Measurements from ENCODE around the gene HDC. TPM values are rescaled to one million over a fixed set of nuclear protein-coding genes. Genes with fewer than 3 reads are reported as not detected.

The HDC gene
- total and polyA plus RNA-seq, 4 donors, result 0.16 to 3.5 (median 1.2) TPM

DNA sequence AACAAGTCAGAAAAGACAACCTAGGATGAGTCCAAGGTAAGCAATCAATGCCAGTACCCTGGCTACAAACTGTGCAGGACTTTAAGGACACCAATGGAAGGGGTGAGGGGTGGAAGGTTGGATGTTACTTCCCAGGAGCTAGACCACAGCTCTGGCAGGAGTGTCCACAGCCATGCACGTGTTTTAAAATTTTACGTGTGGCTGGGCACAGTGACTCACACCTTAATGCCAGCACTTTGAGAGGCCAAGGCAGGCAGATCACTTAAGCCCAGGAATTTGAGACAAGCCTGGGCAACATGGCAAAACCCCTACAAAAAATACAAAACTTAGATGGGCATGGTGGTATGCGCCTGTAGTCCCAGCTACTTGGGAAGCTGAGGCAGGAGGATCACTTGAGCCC is 14.7 kb upstream of the HDC start:
- H3K27ac ChIP-seq (ENCODE audit: low read depth, low read length), result no peak overlapping the region

DNA sequence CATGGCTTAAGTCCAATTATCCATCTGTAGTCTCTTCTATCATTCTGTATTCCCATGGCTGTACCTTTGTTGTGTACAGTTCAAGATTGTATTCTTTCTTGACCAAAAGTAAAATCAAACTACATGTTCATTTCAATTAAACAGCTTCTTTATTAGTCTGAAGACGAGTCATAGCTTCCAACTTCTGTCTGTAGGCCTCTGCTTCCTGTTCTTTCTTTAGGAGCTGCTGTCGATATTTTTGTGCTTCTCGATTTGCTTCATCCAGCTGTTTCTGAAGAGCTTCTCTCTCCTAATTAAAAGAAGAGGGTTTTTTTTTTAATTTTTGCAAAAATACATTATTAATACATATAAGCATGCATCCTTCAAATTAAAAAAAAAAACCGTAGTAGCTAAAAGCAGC is 13.0 kb upstream of the HDC start:
- H3K4me3 ChIP-seq (ENCODE audit: low read depth, low read length), result no peak overlapping the region
- H3K27ac ChIP-seq (ENCODE audit: low read depth, low read length), result no peak overlapping the region
- no peaks in the 10 kb centered on the region for H3K4me1 ChIP-seq (ENCODE audit: control insufficient read depth, insufficient read depth, low read length)
- 67% methylated on average over 1 of the region's 4 CpGs for WGBS (ENCODE audit: insufficient coverage)
- no peaks in the 10 kb centered on the region for H3K36me3 ChIP-seq (ENCODE audit: control insufficient read depth, insufficient read depth, low read length)
- no peaks in the 10 kb centered on the region for H3K27me3 ChIP-seq (ENCODE audit: control insufficient read depth, insufficient read depth, low read length)
- H3K9me3 ChIP-seq (ENCODE audit: control insufficient read depth, insufficient read depth, low read length), result no peaks in the 10 kb centered on the region
- no peak for DNase-seq (ENCODE audit: low read depth in 4 of 6, low spot score in 6 of 6)

More for the DNA sequence above, 14.7 kb upstream of the HDC start:
- Histone ChIP-seq H3K4me3 (ENCODE audit: low read depth, low read length) (no peak overlapping the region), H3K9me3 (ENCODE audit: control insufficient read depth, insufficient read depth, low read length) (no peaks in the 10 kb centered on the region), H3K4me1 (ENCODE audit: control insufficient read depth, insufficient read depth, low read length) (no peaks in the 10 kb centered on the region), H3K27me3 (ENCODE audit: control insufficient read depth, insufficient read depth, low read length) (no peaks in the 10 kb centered on the region), H3K36me3 (ENCODE audit: control insufficient read depth, insufficient read depth, low read length) (no peaks in the 10 kb centered on the region)
- 92% methylated on average over 2 of the region's 3 CpGs for WGBS (ENCODE audit: insufficient coverage)
- no peak for DNase-seq (ENCODE audit: low read depth in 4 of 6, low spot score in 6 of 6)

DNA sequence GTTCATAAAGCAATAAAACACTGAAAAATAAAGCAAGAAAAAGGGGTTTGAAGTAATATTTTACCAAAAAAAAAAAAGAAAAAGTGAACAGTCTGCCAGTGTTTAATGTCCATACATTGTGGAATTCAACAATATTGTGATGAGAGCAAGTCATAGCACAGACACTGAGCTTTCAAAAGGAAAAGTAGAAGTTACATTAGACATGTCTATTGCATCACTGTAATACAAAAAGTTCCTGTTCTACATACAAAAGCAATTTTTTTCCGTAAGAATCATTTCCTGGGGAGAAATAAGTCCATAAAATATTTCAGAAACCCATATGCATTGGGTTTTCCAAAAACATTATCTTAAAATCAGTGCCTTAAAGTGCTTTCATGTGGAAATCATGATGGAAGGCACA is 11.8 kb upstream of the HDC start:
- H3K4me1 ChIP-seq (ENCODE audit: control insufficient read depth, insufficient read depth, low read length), result no peaks in the 10 kb centered on the region
- H3K4me3 ChIP-seq (ENCODE audit: low read depth, low read length), result no peak overlapping the region
- H3K27ac ChIP-seq (ENCODE audit: low read depth, low read length), result no peak overlapping the region
- no peak for DNase-seq (ENCODE audit: low read depth in 4 of 6, low spot score in 6 of 6)
- H3K9me3 ChIP-seq (ENCODE audit: control insufficient read depth, insufficient read depth, low read length), result no peaks in the 10 kb centered on the region
- H3K27me3 ChIP-seq (ENCODE audit: control insufficient read depth, insufficient read depth, low read length), result no peaks in the 10 kb centered on the region
- no CpG with 5 or more reads among the region's 1 CpG for WGBS (ENCODE audit: insufficient coverage)
- H3K36me3 ChIP-seq (ENCODE audit: control insufficient read depth, insufficient read depth, low read length), result no peaks in the 10 kb centered on the region

DNA sequence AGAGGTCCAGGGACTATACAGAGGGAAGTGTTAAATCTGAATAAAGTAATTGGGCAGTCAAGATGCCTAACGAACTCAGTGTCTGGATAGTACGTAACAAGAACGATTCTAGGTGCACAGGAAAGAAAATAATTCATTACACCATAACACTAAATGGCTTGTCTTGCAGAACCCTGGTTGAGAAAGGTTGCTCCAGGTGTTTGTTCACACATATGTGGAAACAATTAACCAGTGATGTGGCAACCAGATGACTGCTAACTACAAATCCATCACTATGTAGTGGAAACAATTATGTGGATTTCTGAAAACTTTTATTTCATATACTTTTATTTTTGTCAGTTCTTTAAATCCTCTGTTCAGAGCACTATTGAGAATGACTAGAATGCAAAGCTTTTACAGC is 10.4 kb upstream of the HDC start:
- no peak overlapping the region for H3K4me3 ChIP-seq (ENCODE audit: low read depth, low read length)
- DNase-seq (ENCODE audit: low read depth in 4 of 6, low spot score in 6 of 6), result no peak
- H3K9me3 ChIP-seq (ENCODE audit: control insufficient read depth, insufficient read depth, low read length), result no peaks in the 10 kb centered on the region
- no peaks in the 10 kb centered on the region for H3K27me3 ChIP-seq (ENCODE audit: control insufficient read depth, insufficient read depth, low read length)
- H3K36me3 ChIP-seq (ENCODE audit: control insufficient read depth, insufficient read depth, low read length), result no peaks in the 10 kb centered on the region
- H3K27ac ChIP-seq (ENCODE audit: low read depth, low read length), result no peak overlapping the region
- WGBS (ENCODE audit: insufficient coverage), result no CpG with 5 or more reads among the region's 3 CpGs
- no peaks in the 10 kb centered on the region for H3K4me1 ChIP-seq (ENCODE audit: control insufficient read depth, insufficient read depth, low read length)

DNA sequence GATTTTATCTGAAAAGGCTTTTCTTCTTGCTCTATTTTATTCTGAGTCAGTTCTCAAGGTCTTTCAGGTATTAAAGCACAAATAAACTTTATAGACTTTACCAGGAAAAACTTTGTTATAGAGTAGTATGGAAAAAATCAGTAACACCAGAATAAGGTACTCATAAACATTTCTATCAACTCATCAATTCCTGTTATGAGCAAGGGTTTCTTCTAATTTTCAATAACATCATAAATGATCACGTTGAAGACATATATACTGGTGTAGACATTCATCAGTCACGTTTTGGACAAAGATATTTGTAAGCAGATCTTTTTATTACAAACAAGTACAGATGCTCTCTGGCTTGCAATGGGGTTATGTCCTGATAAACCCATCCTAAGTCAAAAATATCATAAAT is 9.6 kb upstream of the HDC start:
- Histone ChIP-seq H3K4me1 (ENCODE audit: control insufficient read depth, insufficient read depth, low read length) (no peaks in the 10 kb centered on the region), H3K4me3 (ENCODE audit: low read depth, low read length) (no peak overlapping the region), H3K9me3 (ENCODE audit: control insufficient read depth, insufficient read depth, low read length) (no peaks in the 10 kb centered on the region), H3K27ac (ENCODE audit: low read depth, low read length) (no peak overlapping the region), H3K36me3 (ENCODE audit: control insufficient read depth, insufficient read depth, low read length) (no peaks in the 10 kb centered on the region), H3K27me3 (ENCODE audit: control insufficient read depth, insufficient read depth, low read length) (no peaks in the 10 kb centered on the region)
- WGBS (ENCODE audit: insufficient coverage), result no CpG with 5 or more reads among the region's 2 CpGs
- DNase-seq (ENCODE audit: low read depth in 4 of 6, low spot score in 6 of 6), result no peak

DNA sequence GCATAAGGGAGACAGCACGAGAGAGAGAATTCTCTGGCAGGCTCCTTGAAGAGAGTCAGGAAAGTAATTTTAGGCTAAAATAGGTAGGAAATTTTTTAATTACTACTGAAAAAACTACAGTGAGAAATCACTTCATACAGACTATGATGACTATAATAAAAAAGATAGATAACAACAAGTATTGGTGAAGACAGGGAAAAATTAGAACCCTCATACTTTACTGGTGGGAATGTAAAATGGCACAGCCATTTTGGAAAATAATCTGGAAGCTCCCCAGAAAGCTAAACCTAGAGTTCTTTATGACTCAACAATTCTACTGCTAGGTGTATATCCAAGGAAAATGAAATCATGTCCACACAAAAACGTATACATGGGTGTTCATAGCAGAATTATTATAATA is 2.1 kb upstream of the HDC start:
- Histone ChIP-seq H3K36me3 (ENCODE audit: control insufficient read depth, insufficient read depth, low read length) (no peaks in the 10 kb centered on the region), H3K4me3 (ENCODE audit: low read depth, low read length) (no peak overlapping the region), H3K9me3 (ENCODE audit: control insufficient read depth, insufficient read depth, low read length) (no peaks in the 10 kb centered on the region), H3K27ac (ENCODE audit: low read depth, low read length) (no peak overlapping the region), H3K27me3 (ENCODE audit: control insufficient read depth, insufficient read depth, low read length) (no peaks in the 10 kb centered on the region), H3K4me1 (ENCODE audit: control insufficient read depth, insufficient read depth, low read length) (no peaks in the 10 kb centered on the region)
- no peak for DNase-seq (ENCODE audit: low read depth in 4 of 6, low spot score in 6 of 6)
- no CpG with 5 or more reads among the region's 2 CpGs for WGBS (ENCODE audit: insufficient coverage)

DNA sequence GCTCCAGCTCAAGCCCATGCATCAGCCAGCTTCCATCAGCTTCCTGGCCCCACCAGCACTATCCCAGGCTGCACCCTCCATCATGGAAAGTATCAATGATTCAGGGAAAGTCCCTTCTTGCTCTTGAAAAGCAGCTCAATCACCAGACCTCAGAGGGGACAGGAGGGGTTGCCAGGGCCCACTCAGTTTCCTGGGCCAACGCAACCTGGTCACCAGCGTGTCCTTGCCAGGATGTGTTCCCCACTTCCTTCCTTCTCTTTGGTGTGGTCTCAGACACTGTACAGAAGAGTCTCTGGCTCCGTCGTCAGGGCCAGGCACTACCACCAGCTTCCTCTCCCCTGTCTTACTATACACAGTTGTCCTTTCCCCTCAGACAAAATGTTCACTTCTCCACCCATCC is 3.0 kb downstream of the HDC start:
- Histone ChIP-seq H3K36me3 (ENCODE audit: control insufficient read depth, insufficient read depth, low read length) (no peaks in the 10 kb centered on the region), H3K4me1 (ENCODE audit: control insufficient read depth, insufficient read depth, low read length) (no peaks in the 10 kb centered on the region), H3K27me3 (ENCODE audit: control insufficient read depth, insufficient read depth, low read length) (no peaks in the 10 kb centered on the region), H3K27ac (ENCODE audit: low read depth, low read length) (no peak overlapping the region), H3K9me3 (ENCODE audit: control insufficient read depth, insufficient read depth, low read length) (no peaks in the 10 kb centered on the region), H3K4me3 (ENCODE audit: low read depth, low read length) (no peak overlapping the region)
- WGBS (ENCODE audit: insufficient coverage), result 86% methylated on average over 4 of the region's 4 CpGs
- DNase-seq (ENCODE audit: low read depth in 4 of 6, low spot score in 6 of 6), result no peak

DNA sequence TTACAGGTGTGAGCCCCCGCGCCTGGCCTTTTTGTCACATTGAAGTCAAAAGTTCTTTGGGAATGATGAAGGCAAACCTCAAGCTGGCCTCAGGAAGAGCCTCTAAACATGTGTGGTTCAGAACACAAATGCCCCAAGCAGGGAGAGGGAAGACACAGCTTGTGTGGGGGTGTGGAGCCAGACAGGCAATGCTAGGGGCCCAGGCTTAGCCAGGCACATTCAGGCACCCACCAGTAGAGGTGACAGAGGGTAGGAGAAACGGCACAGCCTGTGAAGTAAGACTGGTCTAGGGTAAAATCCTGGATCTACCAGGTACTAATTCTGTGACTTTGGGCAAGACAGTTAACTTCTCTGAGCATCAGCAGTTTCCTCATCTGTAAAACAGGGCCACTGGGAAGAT is 3.5 kb downstream of the HDC start:
- Histone ChIP-seq H3K4me1 (ENCODE audit: control insufficient read depth, insufficient read depth, low read length) (no peaks in the 10 kb centered on the region), H3K27me3 (ENCODE audit: control insufficient read depth, insufficient read depth, low read length) (no peaks in the 10 kb centered on the region), H3K27ac (ENCODE audit: low read depth, low read length) (no peak overlapping the region), H3K4me3 (ENCODE audit: low read depth, low read length) (no peak overlapping the region), H3K9me3 (ENCODE audit: control insufficient read depth, insufficient read depth, low read length) (no peaks in the 10 kb centered on the region), H3K36me3 (ENCODE audit: control insufficient read depth, insufficient read depth, low read length) (no peaks in the 10 kb centered on the region)
- 100% methylated on average over 1 of the region's 3 CpGs for WGBS (ENCODE audit: insufficient coverage)
- DNase-seq (ENCODE audit: low read depth in 4 of 6, low spot score in 6 of 6), result no peak

DNA sequence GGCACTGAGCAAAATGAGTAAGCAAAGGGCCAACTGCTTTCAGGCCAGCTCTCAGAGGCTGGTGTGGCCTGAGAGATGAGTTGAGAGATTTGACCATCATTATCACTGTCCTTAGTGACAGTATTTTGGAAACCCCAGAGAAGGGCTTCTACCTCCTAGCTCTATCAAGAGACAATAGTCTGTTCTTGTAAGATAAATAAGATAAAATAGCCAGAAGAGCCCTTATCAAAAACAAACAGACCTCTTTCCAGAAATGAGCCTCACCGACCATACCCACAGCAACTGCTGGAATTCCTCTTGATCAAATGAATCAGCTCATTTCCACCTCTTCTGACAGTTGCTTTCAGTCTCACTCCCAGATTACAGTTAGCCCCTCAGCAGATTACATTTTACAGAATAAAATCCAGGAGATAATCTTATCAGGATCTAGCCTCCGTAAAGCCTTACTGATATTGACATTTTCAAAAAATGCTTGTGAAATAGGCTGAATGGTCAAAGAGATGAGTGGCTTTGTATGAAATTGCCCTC is 4.5 kb downstream of the HDC start:
- Histone ChIP-seq H3K9me3 (ENCODE audit: control insufficient read depth, insufficient read depth, low read length) (no peaks in the 10 kb centered on the region), H3K4me3 (ENCODE audit: low read depth, low read length) (no peak overlapping the region), H3K4me1 (ENCODE audit: control insufficient read depth, insufficient read depth, low read length) (no peaks in the 10 kb centered on the region), H3K36me3 (ENCODE audit: control insufficient read depth, insufficient read depth, low read length) (no peaks in the 10 kb centered on the region), H3K27me3 (ENCODE audit: control insufficient read depth, insufficient read depth, low read length) (no peaks in the 10 kb centered on the region), H3K27ac (ENCODE audit: low read depth, low read length) (no peak overlapping the region)
- WGBS (ENCODE audit: insufficient coverage), result 100% methylated on average over 1 of the region's 2 CpGs
- no peak for DNase-seq (ENCODE audit: low read depth in 4 of 6, low spot score in 6 of 6)

DNA sequence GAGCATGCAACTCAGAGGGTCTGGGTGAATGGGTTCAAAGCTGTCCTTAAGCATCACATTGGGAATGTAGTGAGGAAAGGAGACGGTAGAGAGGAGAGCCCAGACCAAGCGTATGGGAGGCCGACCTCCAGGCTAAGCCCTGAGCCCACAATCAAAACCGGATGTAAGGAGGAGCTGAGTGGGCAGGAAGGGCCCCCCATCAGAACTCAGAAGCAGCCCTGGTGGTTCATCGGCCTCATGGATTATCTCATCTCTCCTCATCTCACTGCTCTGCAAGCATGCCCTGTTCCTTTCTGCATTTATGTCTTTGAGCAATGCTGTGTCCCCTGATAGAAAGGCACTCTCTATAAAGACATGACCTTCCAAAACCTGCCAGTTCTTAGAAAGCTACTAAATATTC is 6.2 kb downstream of the HDC start:
- no peak for DNase-seq (ENCODE audit: low read depth in 4 of 6, low spot score in 6 of 6)
- Histone ChIP-seq H3K27me3 (ENCODE audit: control insufficient read depth, insufficient read depth, low read length) (no peaks in the 10 kb centered on the region), H3K9me3 (ENCODE audit: control insufficient read depth, insufficient read depth, low read length) (no peaks in the 10 kb centered on the region), H3K4me1 (ENCODE audit: control insufficient read depth, insufficient read depth, low read length) (no peaks in the 10 kb centered on the region), H3K4me3 (ENCODE audit: low read depth, low read length) (no peak overlapping the region), H3K27ac (ENCODE audit: low read depth, low read length) (no peak overlapping the region), H3K36me3 (ENCODE audit: control insufficient read depth, insufficient read depth, low read length) (no peaks in the 10 kb centered on the region)
- 93% methylated on average over 3 of the region's 5 CpGs for WGBS (ENCODE audit: insufficient coverage)
